Endothelial cell of umbilical vein (primary cell): ENCODE measurements around the gene AREG. TPM values are rescaled to one million over a fixed set of nuclear protein-coding genes. Genes with fewer than 3 reads are reported as not detected.

Experiments used
- BruUV-seq: library from RNA; stranded (reverse); fragments of 400-500 nt; replicated peaks from 2 replicates; lab custom pipeline; 2021; lab: Mats Ljungman, UMichigan
- CTCF ChIA-PET: fragments of 300-600, 350-600 bp; sonication (Branson Sonifier 250); formaldehyde crosslinking; loops from one replicate; lab custom pipeline; 2021; ENCODE audit warnings: antibody characterized with exemption, inconsistent platforms; lab: Charles Lee
- POLR2A ChIA-PET: fragments of 300-600, 350-600 bp; sonication (Branson Sonifier 250); formaldehyde crosslinking; loops from one replicate; lab custom pipeline; 2021; ENCODE audit warnings: antibody characterized with exemption, inconsistent platforms; lab: Charles Lee
- DNase-seq: peaks from one replicate; pipeline ENCODE4 v3.0.0-alpha.2; 2011; ENCODE audit warnings: low read depth, low spot score
- FAIRE-seq: peaks from 2 replicates; lab custom pipeline; 2011; peaks lifted over from hg19 to GRCh38; lab: Jason Lieb, UNC
- H2AFZ ChIP-seq: 2 replicates; pipeline ENCODE4 v1.6.0; 2012; ENCODE audit warnings: low read depth, low read length, control low read depth, inconsistent platforms
- H3K27ac ChIP-seq: 2 replicates; pipeline ENCODE4 v1.5.1; 2011; ENCODE audit warnings: low read depth, mild to moderate bottlenecking, control low read depth, low read length, moderate library complexity; ENCODE audit not compliant: insufficient read depth
- H3K27me3 ChIP-seq, 2 experiments: 2 replicates each; pipeline versions ENCODE4 v1.6.0 to v1.6.1; 2011; ENCODE audit warnings: low read length in 2 of 2, mixed read lengths in 1 of 2; ENCODE audit not compliant: control insufficient read depth in 2 of 2, insufficient read depth in 2 of 2
- H3K36me3 ChIP-seq, 2 experiments: 2 replicates in 1 of 2; 3 replicates in 1 of 2; pipeline ENCODE4 v1.5.1; 2011; ENCODE audit warnings: low read length in 2 of 2, mild to moderate bottlenecking in 1 of 2, moderate library complexity in 1 of 2; ENCODE audit not compliant: control insufficient read depth in 2 of 2, insufficient read depth in 2 of 2; ENCODE audit errors: extremely low read depth in 1 of 2
- H3K4me1 ChIP-seq: 3 replicates; pipeline ENCODE4 v1.5.1; 2011; ENCODE audit warnings: mild to moderate bottlenecking, low read length; ENCODE audit not compliant: control insufficient read depth, insufficient read depth; ENCODE audit errors: extremely low read depth
- H3K4me2 ChIP-seq: 2 replicates; pipeline ENCODE4 v1.6.1; 2011; ENCODE audit warnings: low read length, control low read depth, mixed read lengths; ENCODE audit not compliant: insufficient read depth
- H3K4me3 ChIP-seq, 3 experiments: fragments of 200-600 bp in 1 of 3; sonication (generic), shearing (Covaris generic) in 1 of 3; replicated peaks in 1 of 3; 2 replicates each; pipeline ENCODE4 v1.5.1; 2011 to 2016; ENCODE audit warnings: control low read depth in 3 of 3, low read length in 3 of 3, mild to moderate bottlenecking in 2 of 3, inconsistent platforms in 1 of 3, low read depth in 1 of 3, moderate library complexity in 1 of 3; ENCODE audit not compliant: insufficient read depth in 1 of 3
- H3K79me2 ChIP-seq: 2 replicates; pipeline ENCODE4 v1.6.0; 2012; ENCODE audit warnings: low read length, inconsistent platforms; ENCODE audit not compliant: control insufficient read depth, insufficient read depth
- H3K9ac ChIP-seq: replicated peaks from 2 replicates; pipeline ENCODE3; 2011; ENCODE audit warnings: low read length, control low read depth; ENCODE audit not compliant: insufficient read depth; ENCODE audit errors: extremely low read depth
- H3K9me1 ChIP-seq: replicated peaks from 3 replicates; pipeline ENCODE4 v1.6.0; 2011; ENCODE audit warnings: mild to moderate bottlenecking, low read length; ENCODE audit not compliant: control insufficient read depth, insufficient read depth; ENCODE audit errors: extremely low read depth
- H3K9me3 ChIP-seq: replicated peaks from 2 replicates; pipeline ENCODE4 v1.5.1; 2012; ENCODE audit warnings: low read length, inconsistent platforms; ENCODE audit not compliant: control insufficient read depth, insufficient read depth
- H4K20me1 ChIP-seq: replicated peaks from 2 replicates; pipeline ENCODE3; 2011; ENCODE audit warnings: mild to moderate bottlenecking, low read length; ENCODE audit not compliant: control insufficient read depth, insufficient read depth; ENCODE audit errors: extremely low read depth
- EZH2 ChIP-seq: IDR thresholded peaks from 2 replicates; pipeline ENCODE4 v1.6.1; 2012; ENCODE audit warnings: borderline replicate concordance, low read depth, mild to moderate bottlenecking, moderate library complexity, low read length, inconsistent platforms; ENCODE audit not compliant: severe bottlenecking
- FOS ChIP-seq: IDR thresholded peaks from 2 replicates; pipeline ENCODE4 v1.6.1; 2011; ENCODE audit warnings: mild to moderate bottlenecking, low read length, moderate library complexity, borderline replicate concordance; ENCODE audit not compliant: insufficient read depth
- GATA2 ChIP-seq: IDR thresholded peaks from 2 replicates; pipeline ENCODE4 v1.7.0; 2011; ENCODE audit warnings: low read depth, mild to moderate bottlenecking, moderate library complexity, mixed read lengths, low read length; ENCODE audit not compliant: insufficient read length, insufficient read depth
- JUN ChIP-seq: IDR thresholded peaks from 2 replicates; pipeline ENCODE4 v1.6.1; 2011; ENCODE audit warnings: borderline replicate concordance, low read depth; ENCODE audit not compliant: insufficient read length, insufficient read depth
- MYC ChIP-seq: IDR thresholded peaks from one replicate; pipeline ENCODE4 v1.6.1; 2011; ENCODE audit warnings: mild to moderate bottlenecking, low read depth, low read length
- POLR2A ChIP-seq: IDR thresholded peaks from 2 replicates; pipeline ENCODE4 v1.6.1; 2012; ENCODE audit warnings: low read depth, mild to moderate bottlenecking, control low read depth, low read length
- POLR2AphosphoS5 ChIP-seq: IDR thresholded peaks from 2 replicates; pipeline ENCODE4 v1.6.1; 2012; ENCODE audit warnings: low read depth, mild to moderate bottlenecking, control low read depth, low read length, moderate library complexity; ENCODE audit not compliant: insufficient read depth
- dilution Hi-C: fragments of 300-500 bp; cut with MboI; formaldehyde crosslinking; loops from one replicate; pipeline ENCODE4 v1.15.0; 2019; ENCODE audit warnings: low sequenced_read_pairs; ENCODE audit not compliant: extremely low pct_ligation_motif_present
- intact Hi-C: fragments of 100-400 bp; cut with micrococcal nuclease; formaldehyde crosslinking; loops from one replicate; pipeline ENCODE4 v1.10.0; 2022
- polyA plus RNA-seq, 4 experiments: library from polyadenylated mRNA; depleted of rRNA in 3 of 4; stranded (reverse) in 3 of 4; unstranded in 1 of 4; fragments of >200 nt; gene quantifications; 2 replicates each; pipeline versions ENCODE4 v1.2.1 to v1.2.3, GENCODE V29; 2011 to 2012; ENCODE audit warnings: missing spikeins in 1 of 4
- total RNA-seq: library from RNA; stranded (reverse); gene quantifications from 2 replicates; pipeline ENCODE4 v1.2.3, GENCODE V29; 2021
- TF ChIP-seq, protein P1 (sequence below), 2 donors: IDR thresholded peaks; 1 replicate in 1 of 2; 2 replicates in 1 of 2; pipeline ENCODE4 v1.5.1; 2011; ENCODE audit warnings: low read length in 2 of 2, mild to moderate bottlenecking in 2 of 2, moderate library complexity in 2 of 2, control low read depth in 1 of 2, inconsistent platforms in 1 of 2, low read depth in 1 of 2; ENCODE audit not compliant: insufficient read depth in 1 of 2; ENCODE audit errors: extremely low read depth in 1 of 2
- TF ChIP-seq, protein P2 (sequence below): IDR thresholded peaks from 2 replicates; pipeline ENCODE4 v1.6.1; 2011; ENCODE audit not compliant: insufficient read depth, insufficient read length

Gene AREG
- total and polyA plus RNA-seq, 2 donors (not counting 3 experiments of a cell fraction or from before 2014, with no cell fraction given), result 0.17 to 0.55 TPM

DNA sequence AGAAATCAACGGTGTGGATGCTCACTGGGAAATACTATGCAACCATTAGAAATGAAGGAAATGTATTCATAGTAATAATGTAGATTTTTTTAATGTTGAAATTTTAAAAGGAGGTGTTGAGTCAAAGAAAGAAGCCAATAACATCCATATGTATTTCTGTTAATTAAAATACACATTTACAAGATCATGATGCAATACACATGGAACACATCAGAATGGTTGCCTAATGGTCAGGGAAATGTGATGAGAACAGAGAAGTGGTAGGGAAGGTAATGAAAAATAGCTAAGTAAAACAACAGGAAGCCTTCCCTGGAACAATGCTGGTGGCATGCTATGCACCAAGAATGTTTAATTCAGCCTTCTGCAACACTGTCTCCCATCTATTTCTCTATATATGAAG is 18.2 kb downstream of the AREG start:
- dilution Hi-C loops, result no loop called here

More for the DNA sequence above, 18.2 kb downstream of the AREG start:
- ChIA-PET POLR2A (no interaction called here), CTCF (interaction anchor here (0.9 to 1.6 kb wide), 8 partner anchors 10 to 143 kb away, joined by 3 to 5 read pairs (median 4); partner anchors contain the start of gene AREG)
- DNase-seq, result no peak
- Histone ChIP-seq H3K4me1 (no peaks in the 10 kb centered on the region), H3K27ac (no peak overlapping the region), H3K4me3 (no peak overlapping the region), H3K9me1 (no peaks in the 10 kb centered on the region), H3K36me3 (no peaks in the 10 kb centered on the region), H3K27me3 (no peaks in the 10 kb centered on the region), H3K4me2 (no peak overlapping the region), H3K9ac (no peak overlapping the region), H4K20me1 (no peaks in the 10 kb centered on the region), H3K79me2 (no peaks in the 10 kb centered on the region), H3K9me3 (no peaks in the 10 kb centered on the region), H2AFZ (no peak overlapping the region)
- FAIRE-seq, result no peak
- TF ChIP-seq POLR2A (no peak), POLR2AphosphoS5 (no peak), MYC (no peak), EZH2 (no peak), JUN (no peak), FOS (no peak), GATA2 (no peak)
- TF ChIP-seq, protein P1, sequence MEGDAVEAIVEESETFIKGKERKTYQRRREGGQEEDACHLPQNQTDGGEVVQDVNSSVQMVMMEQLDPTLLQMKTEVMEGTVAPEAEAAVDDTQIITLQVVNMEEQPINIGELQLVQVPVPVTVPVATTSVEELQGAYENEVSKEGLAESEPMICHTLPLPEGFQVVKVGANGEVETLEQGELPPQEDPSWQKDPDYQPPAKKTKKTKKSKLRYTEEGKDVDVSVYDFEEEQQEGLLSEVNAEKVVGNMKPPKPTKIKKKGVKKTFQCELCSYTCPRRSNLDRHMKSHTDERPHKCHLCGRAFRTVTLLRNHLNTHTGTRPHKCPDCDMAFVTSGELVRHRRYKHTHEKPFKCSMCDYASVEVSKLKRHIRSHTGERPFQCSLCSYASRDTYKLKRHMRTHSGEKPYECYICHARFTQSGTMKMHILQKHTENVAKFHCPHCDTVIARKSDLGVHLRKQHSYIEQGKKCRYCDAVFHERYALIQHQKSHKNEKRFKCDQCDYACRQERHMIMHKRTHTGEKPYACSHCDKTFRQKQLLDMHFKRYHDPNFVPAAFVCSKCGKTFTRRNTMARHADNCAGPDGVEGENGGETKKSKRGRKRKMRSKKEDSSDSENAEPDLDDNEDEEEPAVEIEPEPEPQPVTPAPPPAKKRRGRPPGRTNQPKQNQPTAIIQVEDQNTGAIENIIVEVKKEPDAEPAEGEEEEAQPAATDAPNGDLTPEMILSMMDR (IDR thresholded peaks at IDR 0.05; ENCODE audit: extremely low read depth in 1 of 2, insufficient read depth in 1 of 2, low read depth in 1 of 2, low read length in 2 of 2), result no peak
- TF ChIP-seq, protein P2, sequence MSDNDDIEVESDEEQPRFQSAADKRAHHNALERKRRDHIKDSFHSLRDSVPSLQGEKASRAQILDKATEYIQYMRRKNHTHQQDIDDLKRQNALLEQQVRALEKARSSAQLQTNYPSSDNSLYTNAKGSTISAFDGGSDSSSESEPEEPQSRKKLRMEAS, result no peak
- BruUV-seq, result no TSS peak
- intact Hi-C loops, result no loop called here
